Subcutaneous adipose tissue (tissue), 4 donors: ENCODE results near the gene MADCAM1. TPM values are rescaled to one million over a fixed set of nuclear protein-coding genes. Genes with fewer than 3 reads are reported as not detected.

Experiments
- total RNA-seq, 4 donors: library from RNA; depleted of rRNA; stranded (reverse); fragments of >200 nt; gene quantifications; one replicate each; pipeline ENCODE4 v1.1.0, GENCODE V29; 2016
- TF ChIP-seq, protein P1 (sequence below): fragments of 450-650 bp; IDR thresholded peaks from one replicate; pipeline ENCODE4 v1.5.1; 2016; ENCODE audit warnings: low read depth, mild to moderate bottlenecking, control low read depth, antibody characterized with exemption, moderate library complexity

The MADCAM1 gene
- total RNA-seq, 4 donors from 2014 or later, result 0.38 to 0.68 TPM; not detected in 2

DNA sequence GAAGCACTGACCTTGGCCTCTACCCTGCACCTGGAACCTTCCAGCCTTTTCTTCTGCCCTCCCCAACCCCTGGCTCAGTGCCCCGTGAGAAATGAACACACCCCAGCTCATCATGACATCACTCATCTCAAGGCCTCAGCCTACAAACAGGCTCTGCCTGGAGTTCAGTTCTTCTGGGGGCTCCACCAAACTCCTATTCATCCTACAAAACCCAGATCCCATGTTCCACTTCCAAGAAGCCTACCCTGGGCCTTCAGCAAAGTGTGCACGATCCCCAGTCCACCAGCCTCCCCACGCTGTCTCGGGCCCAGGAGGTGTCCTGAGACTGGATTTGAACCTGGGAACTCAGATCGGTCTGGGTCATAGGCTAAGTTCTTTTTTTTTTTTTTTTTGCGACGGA, 26.5 kb upstream of the MADCAM1 start:
- TF ChIP-seq, protein P1, sequence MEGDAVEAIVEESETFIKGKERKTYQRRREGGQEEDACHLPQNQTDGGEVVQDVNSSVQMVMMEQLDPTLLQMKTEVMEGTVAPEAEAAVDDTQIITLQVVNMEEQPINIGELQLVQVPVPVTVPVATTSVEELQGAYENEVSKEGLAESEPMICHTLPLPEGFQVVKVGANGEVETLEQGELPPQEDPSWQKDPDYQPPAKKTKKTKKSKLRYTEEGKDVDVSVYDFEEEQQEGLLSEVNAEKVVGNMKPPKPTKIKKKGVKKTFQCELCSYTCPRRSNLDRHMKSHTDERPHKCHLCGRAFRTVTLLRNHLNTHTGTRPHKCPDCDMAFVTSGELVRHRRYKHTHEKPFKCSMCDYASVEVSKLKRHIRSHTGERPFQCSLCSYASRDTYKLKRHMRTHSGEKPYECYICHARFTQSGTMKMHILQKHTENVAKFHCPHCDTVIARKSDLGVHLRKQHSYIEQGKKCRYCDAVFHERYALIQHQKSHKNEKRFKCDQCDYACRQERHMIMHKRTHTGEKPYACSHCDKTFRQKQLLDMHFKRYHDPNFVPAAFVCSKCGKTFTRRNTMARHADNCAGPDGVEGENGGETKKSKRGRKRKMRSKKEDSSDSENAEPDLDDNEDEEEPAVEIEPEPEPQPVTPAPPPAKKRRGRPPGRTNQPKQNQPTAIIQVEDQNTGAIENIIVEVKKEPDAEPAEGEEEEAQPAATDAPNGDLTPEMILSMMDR, result no peak

DNA sequence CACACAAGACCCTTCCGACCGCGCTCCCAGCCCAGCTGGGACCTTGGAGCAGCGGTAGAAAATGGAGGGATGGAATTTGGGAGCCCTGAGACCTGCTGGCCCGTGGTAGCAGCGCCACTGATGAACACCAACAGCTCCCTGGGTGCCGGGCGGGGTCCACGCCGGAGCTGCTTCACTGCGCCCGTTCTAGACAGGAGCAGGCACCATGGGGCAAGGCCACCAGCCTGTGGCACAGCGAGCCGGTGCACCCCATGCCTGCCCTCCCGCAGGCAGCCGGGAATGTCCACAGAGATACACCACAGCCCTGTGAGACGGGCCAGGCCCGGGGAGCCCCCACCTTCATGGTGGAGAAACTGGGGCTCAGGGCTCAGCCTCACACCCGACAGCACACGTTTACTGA, 25.6 kb upstream of the MADCAM1 start:
- TF ChIP-seq, protein P1, result no peak

DNA sequence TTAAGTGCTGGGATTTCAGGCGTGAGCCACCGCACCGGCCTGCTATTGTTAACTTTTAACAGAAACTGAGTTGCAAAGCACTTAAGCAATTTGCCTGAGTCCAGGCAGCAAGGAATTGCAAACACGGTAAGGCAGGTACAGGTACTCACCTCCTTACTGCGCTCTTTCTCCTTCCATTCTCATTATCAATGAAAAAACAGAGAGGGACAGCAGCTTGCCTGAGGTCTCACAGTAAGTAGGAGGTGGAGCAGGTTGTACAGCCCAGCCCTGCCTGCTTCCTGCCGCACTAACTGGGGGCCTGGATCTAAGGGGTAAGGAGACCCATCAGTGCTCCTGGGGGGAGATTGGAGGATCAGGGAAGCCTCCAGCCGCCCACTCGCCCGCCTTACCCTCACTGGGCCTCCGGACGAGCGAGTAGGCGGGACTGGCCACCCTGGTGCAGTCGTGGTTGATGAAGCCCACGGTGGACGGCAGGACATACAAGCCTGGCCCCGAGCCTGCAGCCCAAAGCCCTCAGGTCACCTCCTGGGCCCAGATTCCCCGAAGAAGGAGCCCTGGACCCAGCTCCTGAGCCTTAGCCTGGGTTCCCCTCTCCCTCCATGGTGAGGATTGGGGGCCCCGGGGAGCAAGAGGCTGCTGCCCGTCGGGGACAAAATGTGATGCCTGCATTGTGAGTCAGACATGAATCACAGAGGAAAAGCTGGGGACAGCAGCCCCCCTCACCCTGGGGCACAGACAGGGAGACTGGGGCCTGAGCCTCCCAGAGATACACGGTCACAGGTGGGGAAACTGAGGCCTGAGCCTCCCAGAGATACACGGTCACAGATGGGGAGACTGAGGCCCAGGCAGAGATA, 24.1 kb upstream of the MADCAM1 start:
- TF ChIP-seq, protein P1, result no peak

DNA sequence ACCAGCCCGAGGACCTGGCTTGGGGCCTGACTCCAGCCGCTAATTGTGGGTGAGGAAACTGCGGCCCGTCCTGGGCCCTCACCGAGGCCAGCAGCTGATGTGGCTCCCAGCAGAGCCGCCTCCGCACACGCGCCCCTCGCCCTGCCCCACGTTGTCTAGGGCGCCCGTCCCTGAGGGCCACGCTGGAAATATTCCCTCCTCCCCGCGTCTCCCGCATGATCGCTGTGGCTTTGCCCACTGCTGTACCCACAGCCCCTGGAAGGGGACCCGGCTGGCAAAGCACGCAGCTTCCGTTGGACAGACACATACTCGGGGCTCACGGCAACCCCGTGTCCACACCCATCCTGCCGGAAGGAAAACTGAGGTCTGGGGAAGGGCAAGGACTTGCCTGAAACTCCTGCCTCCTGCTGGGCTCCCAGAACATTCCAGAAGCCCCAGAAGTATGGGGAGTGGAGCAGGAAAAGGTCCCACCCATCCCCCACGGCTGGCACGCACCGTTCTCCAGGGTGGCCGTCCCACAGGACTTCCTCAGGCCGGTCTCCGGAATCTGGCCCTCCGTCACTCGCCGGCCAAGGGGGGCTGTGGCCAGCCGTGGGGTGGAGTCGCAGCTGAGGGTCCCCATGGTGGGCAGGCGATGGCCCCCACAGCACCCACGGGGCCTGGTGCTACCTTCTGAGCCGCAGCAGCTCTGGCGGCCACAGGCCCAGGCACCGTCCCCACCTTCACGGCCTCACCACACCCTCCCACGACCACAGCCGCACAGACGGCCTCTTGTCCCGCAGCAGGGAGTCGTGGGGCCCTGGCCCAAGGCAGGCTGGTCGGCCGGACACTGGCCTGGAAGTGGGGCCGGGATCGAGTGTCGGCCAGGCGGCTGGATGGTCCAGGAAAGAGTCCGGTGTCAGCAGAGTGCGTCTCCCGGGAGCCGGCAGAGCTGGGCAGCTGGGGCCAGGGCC, 21.9 kb upstream of the MADCAM1 start:
- TF ChIP-seq, protein P1, result no peak

DNA sequence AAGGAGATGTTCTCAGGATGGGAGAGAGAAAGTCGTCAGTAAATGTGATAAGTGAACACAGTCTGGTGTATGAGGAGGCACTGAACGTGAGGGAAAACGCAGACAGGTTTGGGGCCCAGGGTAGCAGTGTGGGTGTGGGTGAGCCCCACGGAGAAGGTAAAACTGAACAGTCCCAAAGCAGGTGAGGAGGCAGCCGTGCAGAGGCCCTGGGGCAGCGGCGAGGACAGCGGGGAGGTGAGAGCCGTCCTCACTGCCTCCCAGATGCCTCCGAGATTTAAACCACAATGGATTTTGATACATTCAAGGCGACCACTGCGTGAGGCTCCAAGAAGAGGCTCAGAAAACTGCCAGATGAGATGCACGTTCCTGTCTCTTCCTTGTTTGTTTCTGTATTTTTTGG, 20.9 kb upstream of the MADCAM1 start:
- TF ChIP-seq, protein P1, result no peak

DNA sequence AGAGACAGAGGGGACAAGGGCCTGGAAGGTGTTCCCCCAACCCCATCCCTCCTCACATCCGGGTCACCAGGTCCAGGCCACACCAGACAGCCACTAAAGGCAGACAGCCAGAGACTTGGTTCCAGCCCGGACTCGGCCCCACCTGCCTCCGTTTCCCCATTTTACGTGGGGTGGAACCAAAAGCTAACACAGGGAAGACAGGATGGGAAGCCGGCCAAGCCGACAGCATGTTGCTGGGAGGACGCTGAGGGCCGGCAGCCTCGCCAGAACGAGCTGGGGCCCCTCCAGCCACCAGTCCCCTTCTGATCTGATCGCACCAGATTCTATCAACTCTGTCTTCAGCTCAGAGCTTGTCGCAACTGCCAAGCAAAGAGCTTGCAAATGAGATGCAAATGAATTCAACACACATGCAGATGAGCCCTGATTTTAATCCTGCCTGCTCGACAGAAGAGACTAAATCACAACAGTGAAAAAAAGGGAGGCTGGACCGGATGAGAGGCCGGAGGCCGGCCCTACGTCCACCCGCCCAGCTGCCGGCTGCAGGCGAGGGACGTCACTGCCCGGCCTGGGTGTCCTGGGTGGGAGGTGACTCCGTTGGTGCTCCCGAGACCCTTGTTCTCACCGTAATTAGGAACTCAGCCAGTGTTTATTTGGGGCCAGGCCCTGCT, 17.9 kb upstream of the MADCAM1 start:
- TF ChIP-seq, protein P1, result no peak
